22Rv1 (cell line): ENCODE results near the gene JAKMIP1.

Source experiments
- CTCF ChIP-seq: fragments of 450-650 bp; IDR thresholded peaks from 2 replicates; pipeline ENCODE4 v1.5.1; 2017; ENCODE audit warnings: mild to moderate bottlenecking
- ZFX ChIP-seq: fragments of 450-650 bp; IDR thresholded peaks from 2 replicates; pipeline ENCODE4 v1.6.1; 2017; ENCODE audit warnings: antibody characterized with exemption, borderline replicate concordance

GRCh38 chr4:6044276-6044675, 156.1 kb downstream of the JAKMIP1 start:
- TF ChIP-seq CTCF (no peak), ZFX (no peak)
